Activated CD8-positive, alpha-beta T cell treated with anti-CD3 and anti-CD28 coated beads for 36 hours (primary cell): ENCODE data around the gene ACOT7. TPM values are rescaled to one million over a fixed set of nuclear protein-coding genes. Genes with fewer than 3 reads are reported as not detected.

Experiments used
- ATAC-seq: fragments of 200-7000 bp; cut with Tn5 transposase; one replicate; pipeline ENCODE4 v1.10.0; 2021; ENCODE audit warnings: mild to moderate bottlenecking, moderate library complexity
- CTCF ChIA-PET: fragments of 350-600 bp; sonication (Branson Sonifier 250); formaldehyde crosslinking; loops from one replicate; lab custom pipeline; 2021; ENCODE audit warnings: antibody characterized with exemption; lab: Charles Lee
- POLR2A ChIA-PET: fragments of 350-600 bp; sonication (Branson Sonifier 250); formaldehyde crosslinking; loops from one replicate; lab custom pipeline; 2021; ENCODE audit warnings: antibody characterized with exemption; lab: Charles Lee
- DNase-seq: peaks from one replicate; pipeline ENCODE4 v3.0.0-alpha.2; 2020
- H3K27ac Mint-ChIP-seq: one replicate; pipeline ENCODE4 v1.8.0; 2021; ENCODE audit warnings: mild to moderate bottlenecking, mixed read lengths
- H3K27me3 Mint-ChIP-seq: one replicate; pipeline ENCODE4 v1.8.0; 2021; ENCODE audit warnings: mixed read lengths
- H3K36me3 Mint-ChIP-seq: one replicate; pipeline ENCODE4 v1.8.0; 2021; ENCODE audit warnings: low read depth, mixed read lengths
- H3K4me1 Mint-ChIP-seq: one replicate; pipeline ENCODE4 v1.8.0; 2021; ENCODE audit warnings: low read depth, mixed read lengths
- H3K4me3 Mint-ChIP-seq: one replicate; pipeline ENCODE4 v1.8.0; 2021; ENCODE audit warnings: mild to moderate bottlenecking, moderate library complexity, mixed read lengths
- H3K9me3 Mint-ChIP-seq: one replicate; pipeline ENCODE4 v1.8.0; 2021; ENCODE audit warnings: mixed read lengths
- intact Hi-C: fragments of 100-400 bp; cut with micrococcal nuclease; formaldehyde crosslinking; loops from one replicate; pipeline ENCODE4 v1.10.0; 2022
- total RNA-seq, 2 experiments: library from RNA; stranded (reverse); gene quantifications; one replicate each; pipeline ENCODE4 v1.2.3, GENCODE V29; 2021
- TF ChIP-seq, protein P1 (sequence below): fragments of 200-600 bp; IDR thresholded peaks from one replicate; pipeline ENCODE4 v1.8.0; 2022; ENCODE audit warnings: antibody characterized with exemption, mild to moderate bottlenecking

ACOT7 gene
- total RNA-seq, 2 experiments from 2014 or later: 80.4 to 86.7 TPM

DNA sequence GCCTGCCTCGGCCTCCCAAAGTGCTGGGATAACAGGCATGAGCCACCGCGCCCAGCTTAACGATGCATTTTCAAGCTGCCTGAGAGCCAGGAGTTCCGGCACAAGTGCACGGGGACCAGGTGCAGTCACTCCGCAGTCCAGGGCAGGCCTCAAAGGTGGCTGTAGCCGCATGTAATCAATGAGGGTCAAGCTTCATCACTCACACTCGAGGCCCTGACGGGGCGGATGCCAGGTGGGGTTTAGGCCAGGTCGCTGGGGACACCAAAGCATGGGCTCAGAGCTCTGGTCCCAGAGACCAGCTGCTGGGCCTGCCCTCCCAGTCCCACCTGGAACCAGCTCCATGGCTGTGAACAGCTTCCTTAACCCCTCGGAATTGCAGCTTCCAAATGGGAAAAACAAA is 106.5 kb downstream of the ACOT7 start:
- Mint-ChIP-seq H3K4me1 (no peaks in the 10 kb centered on the region), H3K36me3 (no peaks in the 10 kb centered on the region), H3K27ac (no peak overlapping the region), H3K27me3 (no peaks in the 10 kb centered on the region), H3K9me3 (no peaks in the 10 kb centered on the region), H3K4me3 (no peak overlapping the region)
- ChIA-PET POLR2A (no interaction called here), CTCF (interaction anchor here (1.1 kb wide), 1 partner anchor 16 kb away, joined by 3 read pairs; no protein-coding TSS in a partner anchor)
- ATAC-seq (no peak), DNase-seq (no peak)
- intact Hi-C loops: no loop called here
- TF ChIP-seq, protein P1, sequence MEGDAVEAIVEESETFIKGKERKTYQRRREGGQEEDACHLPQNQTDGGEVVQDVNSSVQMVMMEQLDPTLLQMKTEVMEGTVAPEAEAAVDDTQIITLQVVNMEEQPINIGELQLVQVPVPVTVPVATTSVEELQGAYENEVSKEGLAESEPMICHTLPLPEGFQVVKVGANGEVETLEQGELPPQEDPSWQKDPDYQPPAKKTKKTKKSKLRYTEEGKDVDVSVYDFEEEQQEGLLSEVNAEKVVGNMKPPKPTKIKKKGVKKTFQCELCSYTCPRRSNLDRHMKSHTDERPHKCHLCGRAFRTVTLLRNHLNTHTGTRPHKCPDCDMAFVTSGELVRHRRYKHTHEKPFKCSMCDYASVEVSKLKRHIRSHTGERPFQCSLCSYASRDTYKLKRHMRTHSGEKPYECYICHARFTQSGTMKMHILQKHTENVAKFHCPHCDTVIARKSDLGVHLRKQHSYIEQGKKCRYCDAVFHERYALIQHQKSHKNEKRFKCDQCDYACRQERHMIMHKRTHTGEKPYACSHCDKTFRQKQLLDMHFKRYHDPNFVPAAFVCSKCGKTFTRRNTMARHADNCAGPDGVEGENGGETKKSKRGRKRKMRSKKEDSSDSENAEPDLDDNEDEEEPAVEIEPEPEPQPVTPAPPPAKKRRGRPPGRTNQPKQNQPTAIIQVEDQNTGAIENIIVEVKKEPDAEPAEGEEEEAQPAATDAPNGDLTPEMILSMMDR: no peak

DNA sequence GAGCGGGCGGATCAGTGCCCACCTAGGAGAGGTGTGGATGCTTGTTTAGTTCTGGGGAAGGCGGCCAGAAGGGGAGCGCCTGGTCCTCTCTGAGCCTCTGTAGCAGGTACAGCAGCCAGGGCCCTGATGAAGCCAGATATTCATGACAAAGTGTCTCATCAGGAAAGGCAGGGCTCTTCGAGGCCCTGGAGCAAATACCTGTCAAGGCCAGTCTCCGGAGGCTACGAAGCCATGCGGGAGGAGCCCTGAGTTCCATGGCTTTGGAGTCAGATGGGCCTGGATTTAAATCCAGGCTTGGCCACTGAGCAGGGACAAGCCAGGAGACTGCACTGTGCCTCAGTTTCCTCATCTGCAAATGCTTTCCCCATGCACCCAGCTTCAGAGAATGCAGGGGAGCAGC is 107.3 kb downstream of the ACOT7 start:
- no peak for DNase-seq
- Mint-ChIP-seq H3K27ac (no peak overlapping the region), H3K27me3 (no peaks in the 10 kb centered on the region), H3K9me3 (no peaks in the 10 kb centered on the region), H3K4me3 (no peak overlapping the region), H3K4me1 (no peaks in the 10 kb centered on the region), H3K36me3 (no peaks in the 10 kb centered on the region)
- CTCF ChIA-PET: no interaction called here
- intact Hi-C loops: no loop called here
- TF ChIP-seq, protein P1: no peak
- ATAC-seq: no peak
- POLR2A ChIA-PET: no interaction called here

DNA sequence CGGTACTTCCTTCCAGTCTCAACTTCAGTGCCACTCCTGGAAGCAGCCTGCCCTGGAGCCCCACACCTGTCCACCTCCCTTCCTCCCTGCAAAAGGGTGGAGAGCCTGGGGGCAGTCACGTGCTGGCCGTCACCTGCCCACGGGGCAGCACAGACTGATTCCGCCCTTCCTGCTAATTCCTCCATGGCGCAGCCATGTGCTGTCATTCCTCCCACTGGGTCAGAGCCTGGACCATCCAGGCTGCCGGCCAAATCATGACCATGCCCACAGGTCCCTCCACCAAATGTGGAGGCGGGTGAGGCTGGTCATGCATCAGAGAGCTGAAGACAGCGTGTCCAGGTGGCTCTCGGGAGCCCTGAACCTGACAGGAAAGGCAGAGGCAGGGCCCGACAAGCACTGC is 108.2 kb downstream of the ACOT7 start:
- ATAC-seq: no peak

DNA sequence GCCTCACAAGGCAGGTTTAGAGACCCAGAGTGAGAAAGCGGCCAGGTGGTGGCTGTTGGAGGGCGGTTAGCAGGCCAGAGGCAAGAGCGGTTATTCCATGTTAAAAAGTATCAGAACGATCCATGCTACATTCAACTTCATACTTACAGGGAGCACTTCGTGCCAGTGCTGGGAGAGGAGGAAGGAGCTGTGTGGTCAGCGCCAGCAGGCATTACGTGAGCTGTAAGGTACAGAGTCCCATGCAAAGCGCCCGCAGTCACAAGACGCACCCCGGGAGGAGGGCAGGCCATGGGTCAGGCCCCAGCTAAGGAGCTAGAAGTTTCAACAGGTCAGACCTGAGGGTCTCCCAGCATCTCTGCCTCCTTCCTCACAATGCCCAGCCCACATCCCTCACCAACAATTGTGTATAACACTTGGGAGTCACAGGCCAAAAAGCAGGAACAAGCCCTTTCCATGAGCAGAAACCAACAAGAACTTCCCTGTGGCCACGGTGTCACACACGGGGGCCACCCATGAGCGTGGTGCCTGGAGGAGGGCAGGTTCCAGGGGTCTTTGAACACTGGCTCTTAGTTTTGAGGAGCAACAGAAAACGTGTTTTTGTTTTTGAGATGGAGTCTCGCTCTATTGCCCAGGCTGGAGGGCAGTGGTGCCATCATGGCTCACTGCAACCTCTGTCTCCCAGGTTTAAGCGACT is 110.8 kb downstream of the ACOT7 start:
- ChIA-PET POLR2A (no interaction called here), CTCF (no interaction called here)
- H3K27ac Mint-ChIP-seq: no peak overlapping the region
- H3K4me1 Mint-ChIP-seq: no peaks in the 10 kb centered on the region
- H3K9me3 Mint-ChIP-seq: no peaks in the 10 kb centered on the region
- no peaks in the 10 kb centered on the region for H3K27me3 Mint-ChIP-seq
- no peak for ATAC-seq
- DNase-seq: no peak
- no peak overlapping the region for H3K4me3 Mint-ChIP-seq
- TF ChIP-seq, protein P1: no peak
- intact Hi-C loops: no loop called here
- no peaks in the 10 kb centered on the region for H3K36me3 Mint-ChIP-seq

More for the DNA sequence above, 108.2 kb downstream of the ACOT7 start:
- CTCF ChIA-PET: interaction anchor here (1.7 kb wide), 1 partner anchor 39 kb away, joined by 5 read pairs; no protein-coding TSS in a partner anchor
- H3K27ac Mint-ChIP-seq: no peak overlapping the region
- no peaks in the 10 kb centered on the region for H3K27me3 Mint-ChIP-seq
- no peaks in the 10 kb centered on the region for H3K9me3 Mint-ChIP-seq
- H3K36me3 Mint-ChIP-seq: no peaks in the 10 kb centered on the region
- no peak for DNase-seq
- intact Hi-C loops: no loop called here
- H3K4me3 Mint-ChIP-seq: no peak overlapping the region
- TF ChIP-seq, protein P1: no peak
- H3K4me1 Mint-ChIP-seq: no peaks in the 10 kb centered on the region
- POLR2A ChIA-PET: no interaction called here

DNA sequence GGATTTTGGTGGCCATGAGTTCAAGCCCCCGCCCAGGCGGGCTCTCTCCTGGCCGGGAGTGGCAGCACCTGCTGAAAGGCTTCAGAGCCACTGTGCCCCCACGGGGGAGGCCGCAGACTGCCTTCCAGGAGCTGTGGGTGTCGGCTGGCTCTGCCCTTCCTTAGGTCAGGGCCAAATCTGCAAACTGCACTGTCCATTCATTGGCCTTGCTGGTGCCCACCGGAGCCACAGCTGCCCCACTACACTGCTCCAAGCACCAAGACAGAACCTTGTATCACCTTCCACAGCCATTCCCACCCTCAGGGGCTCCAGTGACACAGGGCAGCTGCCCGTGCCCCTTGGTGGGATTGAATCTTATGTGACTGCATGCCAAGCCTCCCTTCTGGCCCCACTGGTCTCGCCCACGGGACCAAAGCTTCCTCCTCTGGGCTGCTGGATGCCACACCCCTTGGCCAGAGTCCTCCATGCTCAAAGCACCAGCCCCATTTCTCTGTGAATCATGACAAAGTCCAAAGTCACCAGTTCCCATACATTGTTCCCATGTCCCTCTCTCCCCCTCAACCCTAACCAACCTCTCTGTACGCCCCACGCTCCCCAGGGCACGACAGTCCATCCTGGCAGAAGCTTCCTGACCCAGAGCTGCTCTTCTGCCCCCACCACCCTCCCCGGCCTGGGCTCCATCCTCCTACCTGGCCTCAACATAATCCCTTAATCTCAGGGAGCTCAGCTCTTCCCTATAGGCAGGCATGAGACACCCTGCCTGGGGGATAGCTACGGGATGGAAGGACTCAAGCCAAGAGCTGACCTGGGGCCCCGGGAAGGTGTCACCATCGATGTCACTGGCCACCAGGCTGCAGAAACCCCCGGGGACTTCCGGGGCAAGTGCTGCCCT is 111.8 kb downstream of the ACOT7 start:
- no peak for DNase-seq
- H3K4me1 Mint-ChIP-seq: no peaks in the 10 kb centered on the region
- peaks cover 2% of the 10 kb centered on the region for H3K36me3 Mint-ChIP-seq
- intact Hi-C loops: no loop called here
- TF ChIP-seq, protein P1: no peak
- CTCF ChIA-PET: no interaction called here
- POLR2A ChIA-PET: no interaction called here
- H3K4me3 Mint-ChIP-seq: no peak overlapping the region
- no peak overlapping the region for H3K27ac Mint-ChIP-seq
- no peaks in the 10 kb centered on the region for H3K27me3 Mint-ChIP-seq
- no peaks in the 10 kb centered on the region for H3K9me3 Mint-ChIP-seq
- ATAC-seq: no peak
